Measurements from ENCODE around the gene COLEC11.

The COLEC11 gene

DNA sequence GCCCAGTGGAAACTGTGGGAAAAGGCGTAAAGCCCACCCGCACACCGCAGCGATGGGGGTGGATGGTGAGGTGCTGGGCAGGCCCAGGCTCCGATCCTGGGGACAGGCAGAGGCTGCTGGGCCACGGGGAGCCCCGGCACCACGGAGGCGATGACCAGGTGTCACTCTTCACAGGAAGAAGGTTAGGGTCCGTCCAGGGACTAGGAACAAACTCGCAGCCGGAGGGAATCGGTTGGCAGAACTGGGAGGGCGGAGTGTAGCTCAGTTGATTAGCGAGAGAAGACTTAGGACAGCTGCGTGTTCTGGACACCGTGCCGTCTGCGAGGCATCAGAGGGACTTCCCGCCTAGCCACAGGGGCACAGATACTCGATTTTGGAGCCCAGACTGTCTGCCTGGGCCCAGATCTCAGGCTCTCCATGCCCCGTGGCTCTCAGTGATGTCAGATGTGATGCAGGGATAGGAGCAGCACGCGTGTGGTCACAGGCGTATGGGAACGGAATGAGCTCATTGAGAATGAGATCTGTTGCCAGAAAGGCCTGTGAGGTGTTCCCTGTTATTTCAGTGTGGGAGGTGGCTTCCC lies 47.0 kb downstream of the COLEC11 start:
- Histone ChIP-seq H3K4me1 (ENCODE audit: insufficient read depth, low read length, severe bottlenecking) (no peaks in the 10 kb centered on the region), H3F3A (ENCODE audit: insufficient read depth, low read length) (no peaks in the 10 kb centered on the region), H3K4me2 (ENCODE audit: low read length) (no peak overlapping the region), H3K79me2 (ENCODE audit: insufficient read depth, low read length) (no peaks in the 10 kb centered on the region), H3K36me3 (ENCODE audit: insufficient read depth, low read length) (no peaks in the 10 kb centered on the region), H2AFZ (ENCODE audit: low read length) (no peak overlapping the region), H4K20me1 (ENCODE audit: insufficient read depth, low read length) (no peaks in the 10 kb centered on the region), H3K27ac (ENCODE audit: low read depth, low read length, poor library complexity, severe bottlenecking) (no peak overlapping the region), H3K27me3 (ENCODE audit: insufficient read depth, low read length) (no peaks in the 10 kb centered on the region), H3K9ac (ENCODE audit: low read length) (no peak overlapping the region), H3K9me3 (ENCODE audit: low read length) (no peaks in the 10 kb centered on the region), H3K9me2 (ENCODE audit: low read depth, low read length) (no peaks in the 10 kb centered on the region), H3K4me3 (ENCODE audit: low read depth, low read length, poor library complexity, severe bottlenecking) (no peak overlapping the region)
- TF ChIP-seq, protein P1, sequence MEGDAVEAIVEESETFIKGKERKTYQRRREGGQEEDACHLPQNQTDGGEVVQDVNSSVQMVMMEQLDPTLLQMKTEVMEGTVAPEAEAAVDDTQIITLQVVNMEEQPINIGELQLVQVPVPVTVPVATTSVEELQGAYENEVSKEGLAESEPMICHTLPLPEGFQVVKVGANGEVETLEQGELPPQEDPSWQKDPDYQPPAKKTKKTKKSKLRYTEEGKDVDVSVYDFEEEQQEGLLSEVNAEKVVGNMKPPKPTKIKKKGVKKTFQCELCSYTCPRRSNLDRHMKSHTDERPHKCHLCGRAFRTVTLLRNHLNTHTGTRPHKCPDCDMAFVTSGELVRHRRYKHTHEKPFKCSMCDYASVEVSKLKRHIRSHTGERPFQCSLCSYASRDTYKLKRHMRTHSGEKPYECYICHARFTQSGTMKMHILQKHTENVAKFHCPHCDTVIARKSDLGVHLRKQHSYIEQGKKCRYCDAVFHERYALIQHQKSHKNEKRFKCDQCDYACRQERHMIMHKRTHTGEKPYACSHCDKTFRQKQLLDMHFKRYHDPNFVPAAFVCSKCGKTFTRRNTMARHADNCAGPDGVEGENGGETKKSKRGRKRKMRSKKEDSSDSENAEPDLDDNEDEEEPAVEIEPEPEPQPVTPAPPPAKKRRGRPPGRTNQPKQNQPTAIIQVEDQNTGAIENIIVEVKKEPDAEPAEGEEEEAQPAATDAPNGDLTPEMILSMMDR (IDR thresholded peaks at IDR 0.05; ENCODE audit: low read length): no peak
- no peak for TF ChIP-seq EZH2 (IDR thresholded peaks at IDR 0.05; ENCODE audit: borderline replicate concordance, low read length)

DNA sequence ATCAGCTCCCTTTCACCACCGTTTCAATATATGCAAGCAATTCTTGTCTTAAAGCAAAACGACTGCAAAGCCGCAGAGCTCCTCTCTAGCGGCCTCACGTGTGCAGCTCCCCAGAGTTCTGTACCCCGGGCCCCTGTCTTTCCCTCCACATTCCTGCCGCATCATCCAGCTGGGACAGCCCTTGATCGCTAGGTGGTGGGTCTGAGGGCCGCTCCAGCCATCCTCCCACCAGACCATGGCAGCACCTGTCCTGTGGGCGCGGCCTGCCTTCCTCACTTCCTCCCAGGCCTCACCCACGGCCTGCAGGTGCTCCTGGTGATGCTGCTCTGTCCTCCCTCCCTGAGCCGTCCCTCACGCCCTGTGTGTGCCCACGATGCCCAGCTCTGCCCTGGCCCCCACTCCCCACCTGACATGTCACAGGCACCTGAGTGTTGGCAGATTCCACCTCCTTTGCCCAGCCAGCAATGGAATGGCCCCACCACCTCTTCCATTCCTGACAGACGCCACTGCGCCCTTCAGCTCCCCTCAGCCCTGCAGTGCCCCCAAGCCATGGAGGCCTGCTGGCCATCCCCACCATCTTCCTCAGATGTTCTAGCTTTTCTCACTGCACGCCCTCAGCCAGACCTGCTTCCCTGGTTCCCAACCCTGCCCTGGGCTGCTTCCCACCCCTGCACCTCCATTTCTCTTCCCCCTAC lies 47.8 kb downstream of the COLEC11 start:
- Histone ChIP-seq H3K4me1 (ENCODE audit: insufficient read depth, low read length, severe bottlenecking) (no peaks in the 10 kb centered on the region), H3K9ac (ENCODE audit: low read length) (no peak overlapping the region), H3K9me2 (ENCODE audit: low read depth, low read length) (no peaks in the 10 kb centered on the region), H3K4me2 (ENCODE audit: low read length) (no peak overlapping the region), H2AFZ (ENCODE audit: low read length) (no peak overlapping the region), H3K36me3 (ENCODE audit: insufficient read depth, low read length) (no peaks in the 10 kb centered on the region), H3K27ac (ENCODE audit: low read depth, low read length, poor library complexity, severe bottlenecking) (no peak overlapping the region), H3K9me3 (ENCODE audit: low read length) (no peaks in the 10 kb centered on the region), H3K79me2 (ENCODE audit: insufficient read depth, low read length) (no peaks in the 10 kb centered on the region), H3K27me3 (ENCODE audit: insufficient read depth, low read length) (no peaks in the 10 kb centered on the region), H3K4me3 (ENCODE audit: low read depth, low read length, poor library complexity, severe bottlenecking) (no peak overlapping the region), H3F3A (ENCODE audit: insufficient read depth, low read length) (no peaks in the 10 kb centered on the region), H4K20me1 (ENCODE audit: insufficient read depth, low read length) (no peaks in the 10 kb centered on the region)
- TF ChIP-seq, protein P1 (IDR thresholded peaks at IDR 0.05; ENCODE audit: low read length): no peak

DNA sequence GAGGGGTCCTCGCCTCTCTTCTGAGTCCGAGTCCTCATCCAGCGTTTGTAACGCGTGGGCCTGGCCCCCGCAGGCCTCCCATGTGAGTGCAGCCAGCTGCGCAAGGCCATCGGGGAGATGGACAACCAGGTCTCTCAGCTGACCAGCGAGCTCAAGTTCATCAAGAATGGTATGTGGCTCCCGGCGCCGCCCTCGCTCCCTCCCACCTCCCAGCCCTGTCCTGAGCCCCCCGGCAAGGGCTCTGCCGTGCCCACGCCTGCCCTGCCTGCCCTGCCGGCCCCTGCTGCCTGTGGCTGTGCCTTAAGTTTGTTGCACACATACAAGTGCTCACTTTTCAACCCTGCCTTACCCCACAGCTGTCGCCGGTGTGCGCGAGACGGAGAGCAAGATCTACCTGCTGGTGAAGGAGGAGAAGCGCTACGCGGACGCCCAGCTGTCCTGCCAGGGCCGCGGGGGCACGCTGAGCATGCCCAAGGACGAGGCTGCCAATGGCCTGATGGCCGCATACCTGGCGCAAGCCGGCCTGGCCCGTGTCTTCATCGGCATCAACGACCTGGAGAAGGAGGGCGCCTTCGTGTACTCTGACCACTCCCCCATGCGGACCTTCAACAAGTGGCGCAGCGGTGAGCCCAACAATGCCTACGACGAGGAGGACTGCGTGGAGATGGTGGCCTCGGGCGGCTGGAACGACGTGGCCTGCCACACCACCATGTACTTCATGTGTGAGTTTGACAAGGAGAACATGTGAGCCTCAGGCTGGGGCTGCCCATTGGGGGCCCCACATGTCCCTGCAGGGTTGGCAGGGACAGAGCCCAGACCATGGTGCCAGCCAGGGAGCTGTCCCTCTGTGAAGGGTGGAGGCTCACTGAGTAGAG lies 48.7 kb downstream of the COLEC11 start:
- Histone ChIP-seq H3K4me3 (ENCODE audit: low read depth, low read length, poor library complexity, severe bottlenecking) (no peak overlapping the region), H3K79me2 (ENCODE audit: insufficient read depth, low read length) (no peaks in the 10 kb centered on the region), H3K9me3 (ENCODE audit: low read length) (no peaks in the 10 kb centered on the region), H3K9me2 (ENCODE audit: low read depth, low read length) (no peaks in the 10 kb centered on the region), H3K27me3 (ENCODE audit: insufficient read depth, low read length) (no peaks in the 10 kb centered on the region), H3K27ac (ENCODE audit: low read depth, low read length, poor library complexity, severe bottlenecking) (no peak overlapping the region), H3F3A (ENCODE audit: insufficient read depth, low read length) (no peaks in the 10 kb centered on the region), H3K4me1 (ENCODE audit: insufficient read depth, low read length, severe bottlenecking) (no peaks in the 10 kb centered on the region), H3K36me3 (ENCODE audit: insufficient read depth, low read length) (no peaks in the 10 kb centered on the region), H4K20me1 (ENCODE audit: insufficient read depth, low read length) (no peaks in the 10 kb centered on the region), H3K4me2 (ENCODE audit: low read length) (no peak overlapping the region), H3K9ac (ENCODE audit: low read length) (no peak overlapping the region), H2AFZ (ENCODE audit: low read length) (no peak overlapping the region)
- TF ChIP-seq, protein P1 (IDR thresholded peaks at IDR 0.05; ENCODE audit: low read length): no peak
- no peak for TF ChIP-seq EZH2 (IDR thresholded peaks at IDR 0.05; ENCODE audit: borderline replicate concordance, low read length)

Measured in OCI-LY1 (cell line).